Measurements from ENCODE around the gene COX4I1. TPM values are rescaled to one million over a fixed set of nuclear protein-coding genes. Genes with fewer than 3 reads are reported as not detected.

Gene COX4I1
- total and polyA plus RNA-seq, 2 donors (not counting 1 experiment from before 2014, with no cell fraction given), result 759 to 813 TPM

- ChIA-PET CTCF (interaction anchor here (0.5 to 9.3 kb wide), 5 partner anchors 59 to 192 kb away, joined by 3 to 433 read pairs (median 7); partner anchors contain the start of gene IRF8), POLR2A (interaction anchor here (1.0 kb wide), 1 partner anchor 69 kb away, joined by 3 read pairs; no protein-coding TSS in a partner anchor)
- Histone ChIP-seq H3K4me2 (replicated peaks; ENCODE audit: low read depth, low read length, poor library complexity, severe bottlenecking) (no peak overlapping the region), H3K79me2 (ENCODE audit: control insufficient read depth, insufficient read depth, low read length) (peaks cover 6% of the 10 kb centered on the region), H3K4me3 (ENCODE audit: control extremely low read depth in 1 of 5, extremely low read depth in 1 of 5, insufficient read depth in 1 of 5, low read depth in 2 of 5, low read length in 4 of 5) (no peak overlapping the region), H3K9me3 (ENCODE audit: control extremely low read depth in 1 of 3, control insufficient read depth in 2 of 3, insufficient read depth in 1 of 3, low read length in 2 of 3) (peaks cover 0 to 21% (median 4%) of the 10 kb centered on the region in 3 donors), H3K9ac (ENCODE audit: low read length) (no peak overlapping the region), H3K27me3 (replicated peaks in 1 of 4; ENCODE audit: control extremely low read depth in 1 of 4, control insufficient read depth in 3 of 4, insufficient read depth in 4 of 4, low read length in 3 of 4) (no peaks in the 10 kb centered on the region), H3K36me3 (replicated peaks in 1 of 2; ENCODE audit: control extremely low read depth in 1 of 2, control insufficient read depth in 1 of 2, extremely low read depth in 1 of 2, insufficient read depth in 2 of 2, low read length in 1 of 2) (no peaks in the 10 kb centered on the region), H3K4me1 (ENCODE audit: control insufficient read depth in 2 of 2, insufficient read depth in 2 of 2, low read length in 2 of 2) (peaks cover 11 to 37% of the 10 kb centered on the region in 2 donors), H2AFZ (ENCODE audit: insufficient read depth, low read depth, low read length, poor library complexity, severe bottlenecking) (no peak overlapping the region), H3K27ac (ENCODE audit: low read length in 2 of 2) (no peak overlapping the region), H4K20me1 (ENCODE audit: control insufficient read depth, insufficient read depth, low read length, poor library complexity, severe bottlenecking) (no peaks in the 10 kb centered on the region)
- H3K27ac Mint-ChIP-seq, result no peak overlapping the region
- no CpG with 5 or more reads among the region's 1 CpG for WGBS (ENCODE audit: insufficient coverage)
- no peaks in the 10 kb centered on the region for H3K9me3 Mint-ChIP-seq (ENCODE audit: insufficient read depth)
- no peak for ATAC-seq (ENCODE audit: low read depth)
- H3K27me3 Mint-ChIP-seq, result no peaks in the 10 kb centered on the region
- intact Hi-C loops (cut with micrococcal nuclease), result no loop called here
- DNase-seq, result no peak
- H3K4me1 Mint-ChIP-seq, result peaks cover 40% of the 10 kb centered on the region
- TF ChIP-seq CTCF (IDR thresholded peaks at IDR 0.05) (no peak), EZH2 (IDR thresholded peaks at IDR 0.05; ENCODE audit: borderline replicate concordance, insufficient read depth, low read depth, low read length, poor library complexity, severe bottlenecking) (no peak)
- H3K4me3 Mint-ChIP-seq, result no peak overlapping the region
These were observed 23.9 kb downstream of the COX4I1 start for GRCh38 chr16:85823328-85823920.

Measured in B cell (primary cell).